Measurements from ENCODE around the gene TIMM9.
"Not testable (repeated sequence)": the region's sequence is repeated elsewhere in the genome, so short reads cannot be mapped to it uniquely, and the experiment has no call there.

The TIMM9 gene

DNA sequence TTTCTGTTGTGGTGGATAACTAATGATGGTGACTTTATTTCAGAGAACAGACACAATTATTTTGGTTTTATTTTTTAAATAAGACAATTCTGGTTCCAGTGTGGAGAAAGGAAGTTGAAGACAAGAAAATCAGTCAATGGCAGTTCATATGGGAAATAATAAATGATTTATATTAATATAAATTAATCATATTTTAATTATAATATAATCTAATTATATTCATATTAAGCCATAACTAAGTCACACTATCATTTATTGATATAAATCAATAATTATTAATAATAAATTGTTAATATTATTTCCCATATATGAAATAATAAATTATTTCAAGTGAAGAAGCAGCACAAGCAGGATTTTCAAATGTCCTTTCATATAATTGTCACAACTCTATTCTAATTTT, 28.8 kb downstream of the TIMM9 start:
- DNase-seq (ENCODE audit: low spot score): no peak

GRCh38 chr14:58397156-58397555, 30.2 kb downstream of the TIMM9 start:
- DNase-seq (ENCODE audit: low spot score): no peak

- DNase-seq (ENCODE audit: low spot score): peak; percentile 77
Measured at GRCh38 chr14:58395812-58396788, 31.2 kb downstream of the TIMM9 start, which contains the start of gene TOMM20L. TOMM20L (plus strand) TSS chr14:58395930; CDS start chr14:58395958, 28 bp downstream.

GRCh38 chr14:58395562-58395811, 31.8 kb downstream of the TIMM9 start:
- no peak for DNase-seq (ENCODE audit: low spot score)

GRCh38 chr14:58390830-58391229, 36.5 kb downstream of the TIMM9 start:
- no peak for DNase-seq (ENCODE audit: low spot score)

DNA sequence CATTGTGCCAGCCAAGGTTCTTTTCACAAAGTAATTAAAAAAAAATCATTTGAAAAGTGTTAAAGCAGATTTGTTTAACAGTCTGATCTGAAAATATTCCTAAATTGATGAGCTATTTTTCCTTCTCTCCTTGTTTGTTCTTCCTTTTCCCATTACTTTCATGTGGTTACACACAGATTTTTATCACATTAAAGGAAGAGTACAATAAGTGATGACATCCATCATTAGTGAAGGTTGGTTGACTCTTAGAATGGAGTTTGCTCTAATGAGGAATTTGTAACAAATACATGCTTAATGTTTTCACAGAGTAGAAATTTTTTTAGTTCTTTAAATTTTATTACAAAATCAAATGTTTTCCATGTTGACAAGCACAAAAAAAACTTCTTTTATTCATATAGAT, 50.5 kb downstream of the TIMM9 start:
- no peak for DNase-seq (ENCODE audit: low spot score)

- no peak for DNase-seq (ENCODE audit: low spot score)
Measured at GRCh38 chr14:58368956-58369355, 58.4 kb downstream of the TIMM9 start.

DNA sequence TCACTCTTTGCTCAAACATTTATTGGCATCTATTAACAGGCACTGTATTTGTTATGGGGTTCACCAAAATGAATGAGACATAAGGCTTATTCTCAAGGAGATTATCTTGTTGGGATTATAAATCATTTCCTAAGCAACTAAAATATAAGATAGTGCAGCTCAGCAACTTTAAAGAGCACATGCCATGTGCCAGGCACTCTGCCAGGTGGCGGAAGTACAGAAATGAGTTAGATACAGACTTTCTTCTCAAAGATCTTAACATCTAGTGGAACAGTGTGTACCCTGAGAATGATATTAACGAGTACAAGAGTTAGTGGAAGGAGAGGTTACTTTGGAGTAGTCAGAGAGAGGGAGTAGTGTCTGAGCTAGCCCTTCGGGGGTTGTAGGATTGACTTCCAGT, 60.0 kb downstream of the TIMM9 start:
- DNase-seq (ENCODE audit: low spot score): no peak

- DNase-seq (ENCODE audit: low spot score): no peak
Measured at GRCh38 chr14:58364316-58364715, 63.0 kb downstream of the TIMM9 start.

DNA sequence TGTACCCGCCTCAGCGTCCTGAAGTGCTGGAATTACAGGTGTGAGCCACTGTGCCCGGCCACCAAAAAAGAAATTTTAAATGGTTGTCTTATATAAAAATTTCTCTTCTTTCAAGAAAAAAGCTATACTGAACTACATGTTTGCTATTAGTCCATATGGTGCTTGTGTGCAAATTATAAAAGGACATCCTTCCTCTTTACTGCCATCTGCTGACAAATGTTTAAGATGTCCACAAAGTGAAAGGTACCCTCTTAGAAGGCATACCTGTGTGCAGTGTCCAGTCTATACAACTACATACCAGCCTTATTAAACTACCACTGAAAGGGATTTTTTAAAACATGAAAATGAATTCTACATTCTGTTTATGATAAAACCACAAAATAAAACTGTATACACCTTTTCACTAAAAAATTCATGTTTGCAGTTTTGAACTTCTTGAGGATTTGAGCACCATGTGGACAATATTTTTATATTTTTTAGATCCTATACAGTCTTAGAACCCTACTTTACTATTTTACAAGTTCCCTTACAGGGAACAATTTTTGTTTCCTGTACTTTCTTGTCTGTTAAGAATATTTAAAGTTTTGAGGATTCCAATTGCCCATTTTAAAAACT, 64.4 kb downstream of the TIMM9 start:
- peak; percentile 51 for DNase-seq (ENCODE audit: low spot score)

DNA sequence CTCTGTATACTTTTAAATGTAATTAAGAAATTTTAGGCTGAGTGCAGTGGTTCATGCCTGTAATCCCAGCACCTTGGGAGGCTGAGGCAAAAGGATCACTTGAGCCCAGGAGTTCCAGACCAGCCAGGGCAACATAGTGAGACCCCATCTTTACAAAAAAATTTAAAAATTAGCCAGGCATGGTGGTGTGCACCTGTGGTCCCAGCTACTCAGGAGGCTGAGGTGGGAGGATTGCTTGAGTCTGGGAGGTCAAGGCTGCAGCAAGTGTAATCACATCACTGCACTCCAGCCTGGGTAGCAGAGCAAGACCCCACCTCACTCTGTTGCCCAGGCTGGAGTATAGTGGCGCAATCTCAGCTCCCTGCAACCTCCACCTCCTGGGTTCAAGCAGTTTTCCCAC, 65.1 kb downstream of the TIMM9 start:
- DNase-seq (ENCODE audit: low spot score): not testable (repeated sequence)
